Measurements from ENCODE around the gene RPS19BP1. TPM values are rescaled to one million over a fixed set of nuclear protein-coding genes. Genes with fewer than 3 reads are reported as not detected.
A peak's percentile ranks its signal among the peaks of the same experiment; 100 is the strongest.

The RPS19BP1 gene
- total and polyA plus RNA-seq, 2 donors (not counting 1 experiment from before 2014, with no cell fraction given), result 60.3 to 74.8 TPM

DNA sequence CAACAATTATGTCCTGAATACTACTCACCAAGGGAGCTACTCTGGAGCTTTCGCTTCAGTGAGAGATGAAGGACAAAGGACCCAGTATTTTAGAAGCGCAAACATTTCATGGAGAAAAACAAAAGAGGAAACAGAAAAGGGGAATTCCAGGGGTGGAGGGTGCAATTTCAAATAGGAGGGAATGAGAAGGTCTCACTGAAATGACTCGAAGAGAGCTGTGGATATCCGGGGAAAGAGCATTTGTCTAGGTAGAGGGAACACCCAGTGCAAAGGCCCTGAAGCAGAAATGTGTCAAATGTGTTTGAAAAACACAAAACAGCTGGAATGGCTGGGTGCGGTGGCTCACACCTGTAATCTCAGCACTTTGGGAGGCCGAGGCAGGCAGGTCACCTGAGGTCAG lies 2.4 kb downstream of the RPS19BP1 start:
- Histone ChIP-seq H3K4me3 (ENCODE audit: control extremely low read depth in 1 of 5, extremely low read depth in 1 of 5, insufficient read depth in 1 of 5, low read depth in 2 of 5, low read length in 4 of 5) (peak overlapping the region in 1 of 5 experiments; percentile 7), H3K79me2 (ENCODE audit: control insufficient read depth, insufficient read depth, low read length) (peaks cover 63% of the 10 kb centered on the region), H3K9me3 (ENCODE audit: control extremely low read depth in 1 of 3, control insufficient read depth in 2 of 3, insufficient read depth in 1 of 3, low read length in 2 of 3) (peaks cover 0 to 7% (median 0%) of the 10 kb centered on the region in 3 donors), H3K36me3 (replicated peaks in 1 of 2; ENCODE audit: control extremely low read depth in 1 of 2, control insufficient read depth in 1 of 2, extremely low read depth in 1 of 2, insufficient read depth in 2 of 2, low read length in 1 of 2) (peaks cover 0 to 39% of the 10 kb centered on the region in 2 experiments), H3K27ac (ENCODE audit: low read length in 2 of 2) (peak overlapping the region; percentile 11 to 45), H3K4me2 (replicated peaks; ENCODE audit: low read depth, low read length, poor library complexity, severe bottlenecking) (peak overlapping the region; percentile 74), H4K20me1 (ENCODE audit: control insufficient read depth, insufficient read depth, low read length, poor library complexity, severe bottlenecking) (peaks cover 51% of the 10 kb centered on the region), H3K9ac (ENCODE audit: low read length) (no peak overlapping the region), H2AFZ (ENCODE audit: insufficient read depth, low read depth, low read length, poor library complexity, severe bottlenecking) (no peak overlapping the region), H3K27me3 (replicated peaks in 1 of 4; ENCODE audit: control extremely low read depth in 1 of 4, control insufficient read depth in 3 of 4, insufficient read depth in 4 of 4, low read length in 3 of 4) (peaks cover 0 to 3% (median 0%) of the 10 kb centered on the region in 4 experiments), H3K4me1 (ENCODE audit: control insufficient read depth in 2 of 2, insufficient read depth in 2 of 2, low read length in 2 of 2) (peaks cover 55 to 75% of the 10 kb centered on the region in 2 donors)
- POLR2A ChIA-PET, result interaction anchor here (1.1 to 6.3 kb wide), 2 partner anchors 10 to 131 kb away, joined by 11 to 57 read pairs; partner anchors contain the start of genes ATF4 and TAB1
- Mint-ChIP-seq H3K4me1 (peaks cover 70% of the 10 kb centered on the region), H3K27ac (peak overlapping the region; percentile 93), H3K4me3 (peak overlapping the region; percentile 83), H3K9me3 (ENCODE audit: insufficient read depth) (no peaks in the 10 kb centered on the region), H3K27me3 (no peaks in the 10 kb centered on the region)
- DNase-seq (peak; percentile 31), ATAC-seq (ENCODE audit: low read depth) (no peak)
- intact Hi-C loops (cut with micrococcal nuclease), result loop anchor here (5.0 kb wide), 1 partner anchor 647 kb away; the partner anchor contains the start of gene TNRC6B
- no peak for TF ChIP-seq EZH2 (IDR thresholded peaks at IDR 0.05; ENCODE audit: borderline replicate concordance, insufficient read depth, low read depth, low read length, poor library complexity, severe bottlenecking)
- TF ChIP-seq, protein P1, sequence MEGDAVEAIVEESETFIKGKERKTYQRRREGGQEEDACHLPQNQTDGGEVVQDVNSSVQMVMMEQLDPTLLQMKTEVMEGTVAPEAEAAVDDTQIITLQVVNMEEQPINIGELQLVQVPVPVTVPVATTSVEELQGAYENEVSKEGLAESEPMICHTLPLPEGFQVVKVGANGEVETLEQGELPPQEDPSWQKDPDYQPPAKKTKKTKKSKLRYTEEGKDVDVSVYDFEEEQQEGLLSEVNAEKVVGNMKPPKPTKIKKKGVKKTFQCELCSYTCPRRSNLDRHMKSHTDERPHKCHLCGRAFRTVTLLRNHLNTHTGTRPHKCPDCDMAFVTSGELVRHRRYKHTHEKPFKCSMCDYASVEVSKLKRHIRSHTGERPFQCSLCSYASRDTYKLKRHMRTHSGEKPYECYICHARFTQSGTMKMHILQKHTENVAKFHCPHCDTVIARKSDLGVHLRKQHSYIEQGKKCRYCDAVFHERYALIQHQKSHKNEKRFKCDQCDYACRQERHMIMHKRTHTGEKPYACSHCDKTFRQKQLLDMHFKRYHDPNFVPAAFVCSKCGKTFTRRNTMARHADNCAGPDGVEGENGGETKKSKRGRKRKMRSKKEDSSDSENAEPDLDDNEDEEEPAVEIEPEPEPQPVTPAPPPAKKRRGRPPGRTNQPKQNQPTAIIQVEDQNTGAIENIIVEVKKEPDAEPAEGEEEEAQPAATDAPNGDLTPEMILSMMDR (IDR thresholded peaks at IDR 0.05), result no peak
- 80% methylated on average over 6 of the region's 6 CpGs for WGBS (ENCODE audit: insufficient coverage)
- CTCF ChIA-PET, result interaction anchor here (0.8 to 13.4 kb wide), 18 partner anchors 9 to 819 kb away, joined by 3 to 328 read pairs (median 7); partner anchors contain the start of genes ATF4, MIEF1, RPL3 and TAB1

DNA sequence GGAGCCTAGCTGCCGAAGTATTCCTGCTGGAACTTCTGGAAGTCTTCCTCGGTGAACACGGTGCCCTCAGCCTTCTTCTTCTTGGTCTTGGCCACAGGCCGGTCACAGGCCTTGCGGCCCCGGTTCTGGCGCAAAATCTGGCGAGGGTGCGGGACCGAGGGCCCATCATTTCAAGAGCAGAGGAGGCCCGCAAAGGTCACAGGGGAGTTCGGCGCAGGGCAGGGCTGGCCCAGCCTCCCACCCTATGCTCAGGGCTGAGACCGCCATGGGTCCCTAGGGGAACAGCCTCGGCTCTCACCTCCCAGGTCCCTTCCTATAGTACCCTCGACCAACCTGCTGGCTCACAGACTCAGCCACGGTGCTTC lies 3.1 kb downstream of the RPS19BP1 start:
- Histone ChIP-seq H3K27ac (ENCODE audit: low read length in 2 of 2) (peak overlapping the region; percentile 44 to 45), H3K79me2 (ENCODE audit: control insufficient read depth, insufficient read depth, low read length) (peaks cover 69% of the 10 kb centered on the region), H3K9ac (ENCODE audit: low read length) (peak overlapping the region; percentile 14), H3K4me1 (ENCODE audit: control insufficient read depth in 2 of 2, insufficient read depth in 2 of 2, low read length in 2 of 2) (peaks cover 55 to 73% of the 10 kb centered on the region in 2 donors), H3K4me3 (ENCODE audit: control extremely low read depth in 1 of 5, extremely low read depth in 1 of 5, insufficient read depth in 1 of 5, low read depth in 2 of 5, low read length in 4 of 5) (peak overlapping the region in 1 of 5 experiments; percentile 19), H2AFZ (ENCODE audit: insufficient read depth, low read depth, low read length, poor library complexity, severe bottlenecking) (peak overlapping the region; percentile 54), H4K20me1 (ENCODE audit: control insufficient read depth, insufficient read depth, low read length, poor library complexity, severe bottlenecking) (peaks cover 57% of the 10 kb centered on the region), H3K4me2 (replicated peaks; ENCODE audit: low read depth, low read length, poor library complexity, severe bottlenecking) (peak overlapping the region; percentile 74), H3K36me3 (replicated peaks in 1 of 2; ENCODE audit: control extremely low read depth in 1 of 2, control insufficient read depth in 1 of 2, extremely low read depth in 1 of 2, insufficient read depth in 2 of 2, low read length in 1 of 2) (peaks cover 0 to 46% of the 10 kb centered on the region in 2 experiments), H3K27me3 (replicated peaks in 1 of 4; ENCODE audit: control extremely low read depth in 1 of 4, control insufficient read depth in 3 of 4, insufficient read depth in 4 of 4, low read length in 3 of 4) (no peaks in the 10 kb centered on the region), H3K9me3 (ENCODE audit: control extremely low read depth in 1 of 3, control insufficient read depth in 2 of 3, insufficient read depth in 1 of 3, low read length in 2 of 3) (peaks cover 0 to 7% (median 0%) of the 10 kb centered on the region in 3 donors)
- no peak for TF ChIP-seq EZH2 (IDR thresholded peaks at IDR 0.05; ENCODE audit: borderline replicate concordance, insufficient read depth, low read depth, low read length, poor library complexity, severe bottlenecking)
- TF ChIP-seq, protein P1 (IDR thresholded peaks at IDR 0.05), result peak; percentile 74
- ChIA-PET CTCF (interaction anchor here (0.7 to 13.4 kb wide), 43 partner anchors 9 to 1369 kb away, joined by 3 to 328 read pairs (median 5); partner anchors contain the start of genes ATF4, MIEF1, RPL3 and TAB1), POLR2A (interaction anchor here (0.6 to 6.3 kb wide), 8 partner anchors 9 to 355 kb away, joined by 3 to 57 read pairs (median 4); partner anchors contain the start of genes ATF4, MIEF1, RPL3 and TAB1)
- Mint-ChIP-seq H3K4me1 (peaks cover 76% of the 10 kb centered on the region), H3K4me3 (peak overlapping the region; percentile 83), H3K27me3 (no peaks in the 10 kb centered on the region), H3K27ac (peak overlapping the region; percentile 93), H3K9me3 (ENCODE audit: insufficient read depth) (no peaks in the 10 kb centered on the region)
- ATAC-seq (ENCODE audit: low read depth), result no peak
- DNase-seq, result no peak
- intact Hi-C loops (cut with micrococcal nuclease), result loop anchor here (1.0 to 10.0 kb wide), 5 partner anchors 36 to 655 kb away; partner anchors contain the start of genes CBX6 and TAB1
- WGBS (ENCODE audit: insufficient coverage), result 62% methylated on average over 17 of the region's 17 CpGs

All from B cell (primary cell).